ENCODE data around the gene HOXB9. TPM values are rescaled to one million over a fixed set of nuclear protein-coding genes. Genes with fewer than 3 reads are reported as not detected.

HOXB9 gene
- total and polyA plus RNA-seq, 3 experiments from 2014 or later, result 2.0 to 2.6 TPM; not detected in 1

DNA sequence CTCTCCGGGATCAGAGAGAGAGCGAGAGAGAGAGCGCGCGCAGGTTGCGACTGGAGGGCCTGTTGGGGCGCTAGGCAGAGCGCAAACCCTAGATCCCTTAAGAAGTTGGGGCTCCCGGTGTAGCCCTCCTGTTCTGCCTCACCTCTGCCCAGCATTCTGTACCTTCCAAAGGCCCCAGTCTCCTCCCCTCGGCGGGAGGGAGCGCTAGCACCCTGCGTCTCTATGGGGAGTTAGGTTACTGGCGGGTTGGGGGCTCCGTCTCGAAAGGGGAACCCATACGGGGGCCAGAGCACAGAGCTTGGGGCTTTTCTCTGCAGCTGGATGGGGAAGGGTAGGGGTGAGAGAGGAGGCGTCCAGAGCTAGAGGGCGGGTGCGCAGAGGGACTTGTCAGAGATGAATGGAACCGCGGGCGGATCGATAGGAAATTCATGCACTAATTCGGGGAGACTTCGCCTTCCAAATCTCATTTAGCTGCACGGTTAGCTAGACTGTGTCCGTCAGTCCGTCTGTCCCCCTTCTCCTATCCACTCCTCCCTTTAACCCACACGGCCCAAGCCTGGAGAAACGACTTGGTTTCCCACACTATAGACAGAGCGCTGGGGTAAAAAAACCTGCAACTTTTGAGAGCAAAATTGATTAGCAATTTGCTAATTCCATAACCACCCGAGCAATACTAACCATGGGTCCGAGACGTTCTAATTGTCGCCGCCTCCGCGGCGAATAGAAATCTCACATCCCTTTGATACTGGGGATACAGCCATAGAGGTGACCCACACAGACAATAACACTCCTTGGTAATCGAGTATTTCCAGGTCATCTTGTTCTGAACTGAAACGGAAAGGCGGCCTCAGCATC, 47.3 kb downstream of the HOXB9 start:
- peaks cover 0 to 5% (median 0%) of the 10 kb centered on the region in 3 donors for H3K36me3 Mint-ChIP-seq
- peaks cover 23 to 52% (median 35%) of the 10 kb centered on the region in 3 donors for H3K4me1 Mint-ChIP-seq
- H3K27ac Mint-ChIP-seq, result peak overlapping the region in 7 of 8 donors; percentile 6 to 98 (median 85)
- no peaks in the 10 kb centered on the region for H3K36me3 ChIP-seq (ENCODE audit: insufficient read depth, low read length)
- peak overlapping the region; percentile 82 for H3K4me3 ChIP-seq (ENCODE audit: low read length)
- peak overlapping the region; percentile 87 to 98 (median 96) for H3K4me3 Mint-ChIP-seq
- H3K9me3 ChIP-seq (ENCODE audit: low read length), result no peaks in the 10 kb centered on the region
- H3K27ac ChIP-seq (ENCODE audit: low read depth, low read length), result peak overlapping the region; percentile 81
- DNase-seq, result no peak
- CTCF ChIA-PET, result interaction anchor here (1.2 kb wide), 1 partner anchor 12 kb away, joined by 3 read pairs; no protein-coding TSS in a partner anchor
- peaks cover 29% of the 10 kb centered on the region for H3K4me1 ChIP-seq (ENCODE audit: insufficient read depth, low read length)
- POLR2A ChIA-PET, result no interaction called here
- peaks cover 36 to 48% of the 10 kb centered on the region in 2 donors for H3K27me3 Mint-ChIP-seq
- no peaks in the 10 kb centered on the region for H3K9me3 Mint-ChIP-seq
- H3K27me3 ChIP-seq (ENCODE audit: insufficient read depth, low read length, poor library complexity, severe bottlenecking), result peaks cover 44% of the 10 kb centered on the region

DNA sequence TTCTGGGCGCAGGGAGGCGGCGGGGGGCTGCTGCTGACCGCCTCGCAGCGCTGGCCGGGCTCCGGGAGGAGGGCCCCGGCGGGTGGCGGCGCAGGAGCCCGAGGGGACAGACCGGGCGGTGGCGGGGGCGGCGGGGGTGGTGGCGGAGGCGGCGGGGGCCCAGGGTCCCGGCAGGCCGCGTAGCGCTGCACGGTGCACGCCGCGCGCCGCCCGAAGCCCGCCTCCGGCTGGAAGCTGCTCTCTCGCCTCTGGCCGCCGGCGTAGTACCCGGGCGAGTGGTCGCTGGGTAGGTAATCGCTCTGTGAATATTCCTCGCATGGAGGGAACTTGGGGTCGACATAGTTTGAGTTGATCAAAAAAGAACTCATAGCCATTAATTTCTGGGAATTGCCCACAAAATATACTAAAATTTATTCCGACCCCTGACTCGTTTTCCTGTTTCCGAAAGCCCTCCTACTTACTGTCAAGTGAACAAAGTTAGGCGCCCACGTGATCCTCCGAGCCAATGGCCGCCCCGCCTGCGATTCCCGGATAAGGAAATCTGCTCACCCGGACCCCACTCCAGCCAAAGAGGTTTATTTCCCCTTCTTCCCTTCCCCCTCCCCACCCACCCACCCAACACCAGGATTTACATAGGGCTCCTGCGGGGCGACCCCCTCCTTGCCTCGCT, 48.1 kb downstream of the HOXB9 start, which contains the start of gene HOXB4:
TSS of gene HOXB4 (minus strand) at position 405 of the 670 bp plus-strand sequence. CDS start at position 374, 31 bp downstream.
- Histone ChIP-seq H3K4me1 (ENCODE audit: insufficient read depth, low read length) (peaks cover 29% of the 10 kb centered on the region), H3K36me3 (ENCODE audit: insufficient read depth, low read length) (no peaks in the 10 kb centered on the region), H3K4me3 (ENCODE audit: low read length) (peak within 1 kb of the TSS; percentile 82), H3K27me3 (ENCODE audit: insufficient read depth, low read length, poor library complexity, severe bottlenecking) (peaks cover 44% of the 10 kb centered on the region), H3K27ac (ENCODE audit: low read depth, low read length) (peak within 1 kb of the TSS; percentile 81), H3K9me3 (ENCODE audit: low read length) (no peaks in the 10 kb centered on the region)
- peaks cover 36 to 43% of the 10 kb centered on the region in 2 donors for H3K27me3 Mint-ChIP-seq
- H3K36me3 Mint-ChIP-seq, result peaks cover 0 to 7% (median 0%) of the 10 kb centered on the region in 3 donors
- peak within 1 kb of the TSS; percentile 6 to 98 (median 89) for H3K27ac Mint-ChIP-seq
- DNase-seq, result peak; percentile 65 to 85 (median 73)
- ChIA-PET POLR2A (interaction anchor here (0.6 to 1.5 kb wide), 4 partner anchors 17 to 36 kb away, joined by 3 to 4 read pairs (median 4); no protein-coding TSS in a partner anchor), CTCF (interaction anchor here (1.0 to 1.2 kb wide), 2 partner anchors 13 to 15 kb away, joined by 3 read pairs; partner anchors contain the start of gene HOXB5)
- no peaks in the 10 kb centered on the region for H3K9me3 Mint-ChIP-seq
- H3K4me3 Mint-ChIP-seq, result peak within 1 kb of the TSS; percentile 87 to 98 (median 96)
- peaks cover 23 to 55% (median 35%) of the 10 kb centered on the region in 3 donors for H3K4me1 Mint-ChIP-seq

DNA sequence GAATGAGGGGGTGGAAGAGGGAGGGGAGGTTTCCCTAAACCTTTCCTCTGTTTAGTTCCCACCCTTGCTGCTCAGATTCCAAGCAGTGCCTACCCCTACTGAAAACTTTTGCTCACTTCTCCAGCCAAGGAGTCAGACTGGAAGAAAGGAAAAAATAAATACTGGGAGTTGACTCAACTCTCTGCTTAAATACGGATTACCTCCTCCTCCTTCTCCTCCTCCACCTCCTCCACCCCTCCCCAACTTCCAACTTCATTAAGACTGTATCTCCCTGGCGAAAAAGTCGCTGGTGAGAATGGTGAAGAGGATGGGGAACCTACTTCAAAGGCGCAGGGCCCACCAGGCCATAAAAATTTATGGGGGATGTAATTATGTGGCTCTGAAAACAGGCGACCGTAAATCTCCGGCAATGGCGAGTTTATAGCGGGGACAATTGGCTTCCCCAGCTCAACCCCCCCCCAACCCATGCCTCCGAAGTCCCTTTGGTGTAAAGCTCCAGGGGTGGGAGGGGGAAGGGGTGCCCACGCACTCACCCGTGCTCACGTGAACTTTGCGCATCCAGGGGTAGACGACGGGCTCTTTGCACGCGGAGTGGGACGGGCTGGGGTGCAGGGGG, 48.7 kb downstream of the HOXB9 start:
- H3K36me3 ChIP-seq (ENCODE audit: insufficient read depth, low read length), result no peaks in the 10 kb centered on the region
- ChIA-PET POLR2A (interaction anchor here (0.6 to 1.5 kb wide), 4 partner anchors 18 to 36 kb away, joined by 3 to 4 read pairs (median 4); no protein-coding TSS in a partner anchor), CTCF (interaction anchor here (1.0 kb wide), 1 partner anchor 16 kb away, joined by 3 read pairs; the partner anchor contains the start of gene HOXB5)
- H3K9me3 Mint-ChIP-seq, result no peaks in the 10 kb centered on the region
- no peaks in the 10 kb centered on the region for H3K9me3 ChIP-seq (ENCODE audit: low read length)
- peaks cover 0 to 7% (median 0%) of the 10 kb centered on the region in 3 donors for H3K36me3 Mint-ChIP-seq
- peak overlapping the region; percentile 72 for H3K27ac ChIP-seq (ENCODE audit: low read depth, low read length)
- H3K27me3 Mint-ChIP-seq, result peaks cover 30 to 37% of the 10 kb centered on the region in 2 donors
- H3K4me3 ChIP-seq (ENCODE audit: low read length), result peak overlapping the region; percentile 45
- H3K27ac Mint-ChIP-seq, result peak overlapping the region in 6 of 8 donors; percentile 24 to 88 (median 66)
- peak overlapping the region; percentile 79 to 90 (median 84) for H3K4me3 Mint-ChIP-seq
- H3K4me1 Mint-ChIP-seq, result peaks cover 22 to 52% (median 32%) of the 10 kb centered on the region in 3 donors
- H3K27me3 ChIP-seq (ENCODE audit: insufficient read depth, low read length, poor library complexity, severe bottlenecking), result peaks cover 39% of the 10 kb centered on the region
- peak in 1 of 5 donors; percentile 58 for DNase-seq
- H3K4me1 ChIP-seq (ENCODE audit: insufficient read depth, low read length), result peaks cover 28% of the 10 kb centered on the region

DNA sequence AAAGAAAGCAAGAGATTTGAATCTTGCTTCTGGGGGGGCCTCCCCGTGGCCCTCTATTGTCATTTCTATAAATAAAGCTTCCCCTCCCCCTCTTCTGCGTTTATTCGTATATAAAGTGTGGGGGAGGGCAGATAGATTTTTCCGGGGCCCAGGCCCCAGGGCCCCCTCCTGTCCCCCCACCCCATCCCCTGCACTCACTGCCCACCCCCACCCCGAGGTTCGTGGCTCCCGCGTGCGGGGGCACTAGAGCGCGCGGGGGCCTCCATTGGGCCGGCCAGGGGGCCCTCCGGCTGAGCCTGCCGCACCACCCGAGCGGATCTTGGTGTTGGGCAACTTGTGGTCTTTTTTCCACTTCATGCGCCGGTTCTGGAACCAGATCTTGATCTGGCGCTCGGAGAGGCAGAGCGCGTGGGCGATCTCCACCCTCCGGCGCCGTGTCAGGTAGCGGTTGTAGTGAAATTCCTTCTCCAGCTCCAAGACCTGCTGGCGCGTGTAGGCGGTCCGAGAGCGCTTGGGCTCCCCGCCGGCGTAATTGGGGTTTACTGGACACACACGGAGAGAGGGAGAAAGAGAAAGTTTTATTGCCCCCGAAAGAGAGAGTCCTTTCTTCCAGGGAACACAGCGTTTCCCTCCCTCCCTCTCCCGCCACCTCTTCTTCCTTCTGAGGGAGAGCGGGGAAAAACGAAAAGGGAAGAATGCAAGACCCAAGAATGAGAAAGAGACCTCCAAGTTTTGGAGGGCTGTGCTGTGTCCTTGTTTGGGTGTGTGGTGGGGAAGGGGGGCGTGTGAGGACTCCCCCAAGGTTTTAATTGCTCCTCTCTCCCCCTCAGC, 49.5 kb downstream of the HOXB9 start:
- Mint-ChIP-seq H3K4me1 (peaks cover 19 to 46% (median 29%) of the 10 kb centered on the region in 3 donors), H3K27ac (peak overlapping the region in 2 of 8 donors; percentile 24 to 66), H3K9me3 (no peaks in the 10 kb centered on the region), H3K27me3 (peaks cover 28 to 31% of the 10 kb centered on the region in 2 donors), H3K4me3 (peak overlapping the region; percentile 39 to 90 (median 82)), H3K36me3 (peaks cover 0 to 9% (median 0%) of the 10 kb centered on the region in 3 donors)
- H3K4me3 ChIP-seq (ENCODE audit: low read length), result peak overlapping the region; percentile 45
- no peaks in the 10 kb centered on the region for H3K36me3 ChIP-seq (ENCODE audit: insufficient read depth, low read length)
- POLR2A ChIA-PET, result interaction anchor here (1.0 to 1.5 kb wide), 2 partner anchors 33 to 35 kb away, joined by 4 read pairs; no protein-coding TSS in a partner anchor
- H3K4me1 ChIP-seq (ENCODE audit: insufficient read depth, low read length), result peaks cover 22% of the 10 kb centered on the region
- CTCF ChIA-PET, result interaction anchor here (1.0 kb wide), 1 partner anchor 17 kb away, joined by 3 read pairs; the partner anchor contains the start of gene HOXB5
- no peak for DNase-seq
- H3K27me3 ChIP-seq (ENCODE audit: insufficient read depth, low read length, poor library complexity, severe bottlenecking), result peaks cover 32% of the 10 kb centered on the region
- H3K9me3 ChIP-seq (ENCODE audit: low read length), result no peaks in the 10 kb centered on the region
- peak overlapping the region; percentile 72 for H3K27ac ChIP-seq (ENCODE audit: low read depth, low read length)

DNA sequence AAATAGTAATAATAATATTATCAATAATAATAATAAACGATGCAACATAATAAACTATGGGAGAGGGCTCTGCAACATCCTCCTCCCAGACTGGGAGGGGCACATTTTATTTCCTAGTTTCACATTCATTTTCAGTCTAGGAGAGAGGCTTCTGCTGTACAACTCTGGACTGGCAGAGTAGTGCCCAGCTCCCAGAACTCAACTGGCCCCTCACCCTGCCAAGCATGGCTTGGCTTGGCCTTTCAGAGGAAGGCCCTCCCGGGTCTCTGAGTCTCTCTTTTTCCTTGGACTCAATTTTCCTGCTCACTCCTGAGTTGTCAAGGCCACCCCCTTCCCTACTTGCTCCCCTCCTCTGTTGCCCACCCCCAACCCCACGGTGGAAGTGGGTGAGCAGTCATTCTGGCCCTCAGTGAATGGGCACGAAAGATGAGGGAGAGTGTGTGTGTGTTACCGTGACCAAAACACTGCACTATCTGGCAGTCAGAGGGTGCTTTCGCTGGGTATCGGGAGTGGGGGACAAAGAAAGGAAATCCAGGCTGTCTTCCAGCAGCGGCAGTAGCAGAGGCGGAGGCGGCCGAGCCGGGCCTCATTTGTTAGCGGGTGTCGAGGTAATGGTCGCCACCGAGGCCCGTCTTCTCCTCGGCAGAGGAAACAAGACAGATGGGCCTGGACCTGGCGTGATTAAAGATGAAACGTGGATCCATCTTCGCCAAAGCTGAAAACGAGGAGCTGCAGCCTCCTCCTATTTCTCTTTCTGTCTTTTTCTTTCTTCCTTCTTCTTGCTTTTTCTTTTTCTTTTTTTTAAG, 50.3 kb downstream of the HOXB9 start:
- ChIA-PET POLR2A (no interaction called here), CTCF (no interaction called here)
- no peak for DNase-seq
- H3K27ac ChIP-seq (ENCODE audit: low read depth, low read length), result peak overlapping the region; percentile 31
- no peaks in the 10 kb centered on the region for H3K36me3 ChIP-seq (ENCODE audit: insufficient read depth, low read length)
- H3K27me3 ChIP-seq (ENCODE audit: insufficient read depth, low read length, poor library complexity, severe bottlenecking), result peaks cover 27% of the 10 kb centered on the region
- Mint-ChIP-seq H3K4me1 (peaks cover 18 to 38% (median 29%) of the 10 kb centered on the region in 3 donors), H3K4me3 (peak overlapping the region in 4 of 7 donors; percentile 23 to 85 (median 58)), H3K9me3 (no peaks in the 10 kb centered on the region), H3K36me3 (peaks cover 0 to 14% (median 0%) of the 10 kb centered on the region in 3 donors), H3K27ac (no peak overlapping the region), H3K27me3 (peaks cover 20 to 23% of the 10 kb centered on the region in 2 donors)
- no peak overlapping the region for H3K4me3 ChIP-seq (ENCODE audit: low read length)
- H3K9me3 ChIP-seq (ENCODE audit: low read length), result no peaks in the 10 kb centered on the region
- peaks cover 17% of the 10 kb centered on the region for H3K4me1 ChIP-seq (ENCODE audit: insufficient read depth, low read length)

DNA sequence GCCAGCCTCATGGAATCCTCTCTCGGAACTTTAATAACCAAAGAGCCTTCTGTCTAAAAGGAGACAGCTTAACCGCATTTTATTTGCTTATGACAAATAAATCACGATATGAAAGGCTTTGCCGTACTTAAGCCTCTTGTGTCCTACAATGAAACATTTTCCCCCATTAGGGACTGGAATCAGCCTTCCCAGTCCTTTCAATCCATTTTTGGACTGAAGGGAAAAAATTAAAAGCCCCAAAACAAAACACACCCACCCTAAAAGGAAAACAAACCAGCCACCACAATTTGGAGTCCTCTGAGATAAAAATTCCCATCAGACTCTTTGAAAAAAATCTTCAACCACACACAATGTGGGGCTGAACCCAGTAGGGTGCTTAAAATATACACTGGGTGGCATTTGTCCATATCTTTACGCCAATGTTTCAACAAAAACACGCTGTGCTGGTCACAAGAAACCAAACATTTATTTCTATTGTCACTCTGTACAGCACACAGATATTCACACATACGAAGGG, 51.0 kb downstream of the HOXB9 start:
- Histone ChIP-seq H3K27ac (ENCODE audit: low read depth, low read length) (no peak overlapping the region), H3K36me3 (ENCODE audit: insufficient read depth, low read length) (no peaks in the 10 kb centered on the region), H3K9me3 (ENCODE audit: low read length) (no peaks in the 10 kb centered on the region), H3K4me3 (ENCODE audit: low read length) (no peak overlapping the region), H3K4me1 (ENCODE audit: insufficient read depth, low read length) (peaks cover 17% of the 10 kb centered on the region), H3K27me3 (ENCODE audit: insufficient read depth, low read length, poor library complexity, severe bottlenecking) (peaks cover 19% of the 10 kb centered on the region)
- H3K4me1 Mint-ChIP-seq, result peaks cover 18 to 35% (median 29%) of the 10 kb centered on the region in 3 donors
- no peaks in the 10 kb centered on the region for H3K9me3 Mint-ChIP-seq
- peaks cover 0 to 16% (median 0%) of the 10 kb centered on the region in 3 donors for H3K36me3 Mint-ChIP-seq
- ChIA-PET CTCF (interaction anchor here (0.8 to 1.0 kb wide), 2 partner anchors 44 to 83 kb away, joined by 3 to 4 read pairs; no protein-coding TSS in a partner anchor), POLR2A (no interaction called here)
- peaks cover 14 to 15% of the 10 kb centered on the region in 2 donors for H3K27me3 Mint-ChIP-seq
- DNase-seq, result no peak
- H3K4me3 Mint-ChIP-seq, result peak overlapping the region in 2 of 7 donors; percentile 58 to 85
- no peak overlapping the region for H3K27ac Mint-ChIP-seq

Data from CD8-positive, alpha-beta memory T cell (primary cell).